ENCODE results near the gene MDM4. TPM values are rescaled to one million over a fixed set of nuclear protein-coding genes. Genes with fewer than 3 reads are reported as not detected.

MDM4 gene
- total RNA-seq, 2 donors from 2014 or later = 72.9 to 125 TPM

DNA sequence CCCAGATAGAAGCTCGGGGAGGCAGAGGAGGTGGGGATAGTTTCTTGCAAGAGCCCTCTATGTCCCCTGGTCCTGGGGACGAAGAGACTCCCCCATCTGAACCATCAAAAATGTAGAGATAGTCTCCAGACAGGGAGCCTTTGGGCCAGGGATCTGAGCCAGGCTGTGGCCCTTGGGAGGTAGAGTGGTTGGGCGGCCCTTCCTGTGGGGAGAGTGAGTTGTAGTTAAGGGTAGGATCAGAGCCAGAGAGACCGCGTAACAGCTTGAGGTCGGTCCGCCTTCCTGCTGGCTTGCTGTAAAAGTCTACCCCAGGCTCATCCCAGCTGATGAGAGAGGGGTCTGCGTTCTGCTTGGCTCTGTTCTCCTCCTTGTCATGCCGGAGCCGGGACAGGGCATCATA is 46.9 kb upstream of the MDM4 start:
- intact Hi-C loops (cut with DNase I) = no loop called here
- Histone ChIP-seq H3K36me3 (replicated peaks in 1 of 2; ENCODE audit: insufficient read depth in 1 of 2, low read depth in 2 of 2) (no peaks in the 10 kb centered on the region), H3K4me3 (no peak overlapping the region), H3K27ac (no peak overlapping the region), H3K4me1 (peaks cover 27% of the 10 kb centered on the region), H3K27me3 (no peaks in the 10 kb centered on the region), H3K9me3 (no peaks in the 10 kb centered on the region)
- ATAC-seq (no peak), DNase-seq (no peak)
- TF ChIP-seq, protein P1, sequence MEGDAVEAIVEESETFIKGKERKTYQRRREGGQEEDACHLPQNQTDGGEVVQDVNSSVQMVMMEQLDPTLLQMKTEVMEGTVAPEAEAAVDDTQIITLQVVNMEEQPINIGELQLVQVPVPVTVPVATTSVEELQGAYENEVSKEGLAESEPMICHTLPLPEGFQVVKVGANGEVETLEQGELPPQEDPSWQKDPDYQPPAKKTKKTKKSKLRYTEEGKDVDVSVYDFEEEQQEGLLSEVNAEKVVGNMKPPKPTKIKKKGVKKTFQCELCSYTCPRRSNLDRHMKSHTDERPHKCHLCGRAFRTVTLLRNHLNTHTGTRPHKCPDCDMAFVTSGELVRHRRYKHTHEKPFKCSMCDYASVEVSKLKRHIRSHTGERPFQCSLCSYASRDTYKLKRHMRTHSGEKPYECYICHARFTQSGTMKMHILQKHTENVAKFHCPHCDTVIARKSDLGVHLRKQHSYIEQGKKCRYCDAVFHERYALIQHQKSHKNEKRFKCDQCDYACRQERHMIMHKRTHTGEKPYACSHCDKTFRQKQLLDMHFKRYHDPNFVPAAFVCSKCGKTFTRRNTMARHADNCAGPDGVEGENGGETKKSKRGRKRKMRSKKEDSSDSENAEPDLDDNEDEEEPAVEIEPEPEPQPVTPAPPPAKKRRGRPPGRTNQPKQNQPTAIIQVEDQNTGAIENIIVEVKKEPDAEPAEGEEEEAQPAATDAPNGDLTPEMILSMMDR (IDR thresholded peaks at IDR 0.05) = no peak
- no peak for TF ChIP-seq POLR2A (IDR thresholded peaks at IDR 0.05)
- WGBS, 2 donors = 73 to 87% methylated on average over 5 to 10 of the region's 10 CpGs

DNA sequence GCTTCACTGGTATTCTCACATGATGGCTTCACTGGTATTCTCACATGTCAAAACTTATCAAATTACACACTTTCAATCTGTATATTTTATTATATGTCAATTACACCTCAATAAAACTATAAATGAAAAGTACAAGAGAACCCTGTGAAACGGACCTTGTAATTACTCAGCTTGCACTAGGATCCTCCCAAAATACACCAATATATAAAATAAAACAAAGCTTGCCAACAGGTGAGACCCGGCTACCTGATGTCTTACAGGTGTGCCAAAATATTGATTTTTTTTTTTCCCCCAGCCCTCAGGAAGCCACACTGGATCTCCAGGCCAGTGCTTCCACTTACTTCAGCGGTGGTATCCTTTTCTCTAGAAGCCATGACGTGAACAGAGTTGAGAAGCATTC is 44.5 kb upstream of the MDM4 start:
- no peak for DNase-seq
- WGBS, 2 donors = 87 to 90% methylated on average over 4 of the region's 4 CpGs
- Histone ChIP-seq H3K27me3 (no peaks in the 10 kb centered on the region), H3K9me3 (no peaks in the 10 kb centered on the region), H3K27ac (no peak overlapping the region), H3K36me3 (replicated peaks in 1 of 2; ENCODE audit: insufficient read depth in 1 of 2, low read depth in 2 of 2) (no peaks in the 10 kb centered on the region), H3K4me3 (no peak overlapping the region), H3K4me1 (peaks cover 15% of the 10 kb centered on the region)
- intact Hi-C loops (cut with DNase I) = no loop called here
- ATAC-seq = no peak
- no peak for TF ChIP-seq POLR2A (IDR thresholded peaks at IDR 0.05)
- TF ChIP-seq, protein P1 (IDR thresholded peaks at IDR 0.05) = no peak

DNA sequence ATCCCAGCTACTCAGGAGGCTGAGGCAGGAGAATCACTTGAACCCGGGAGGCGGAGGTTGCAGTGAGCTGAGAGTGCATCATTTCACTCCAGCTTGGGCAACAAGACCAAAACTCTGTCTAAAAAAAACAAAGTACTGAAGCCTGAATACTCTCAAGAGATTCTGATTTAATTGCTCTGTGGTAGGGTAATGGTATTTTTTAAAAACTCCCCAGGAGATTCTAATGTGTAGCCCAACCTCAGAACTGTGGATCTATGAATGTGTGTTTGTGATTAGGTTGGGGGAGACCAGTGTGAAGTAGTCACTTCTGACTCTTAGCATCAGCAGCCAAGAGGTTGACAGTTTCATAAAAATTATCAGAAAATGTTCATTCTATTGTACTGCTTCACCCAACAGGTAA is 43.5 kb upstream of the MDM4 start:
- H3K4me3 ChIP-seq = no peak overlapping the region
- no peaks in the 10 kb centered on the region for H3K9me3 ChIP-seq
- H3K27me3 ChIP-seq = no peaks in the 10 kb centered on the region
- intact Hi-C loops (cut with DNase I) = no loop called here
- H3K4me1 ChIP-seq = peaks cover 19% of the 10 kb centered on the region
- DNase-seq (no peak), ATAC-seq (no peak)
- H3K27ac ChIP-seq = no peak overlapping the region
- no peaks in the 10 kb centered on the region for H3K36me3 ChIP-seq (replicated peaks in 1 of 2; ENCODE audit: insufficient read depth in 1 of 2, low read depth in 2 of 2)
- 98 to 100% methylated on average over 2 of the region's 2 CpGs for WGBS, 2 donors
- TF ChIP-seq, protein P1 (IDR thresholded peaks at IDR 0.05) = no peak
- no peak for TF ChIP-seq POLR2A (IDR thresholded peaks at IDR 0.05)

DNA sequence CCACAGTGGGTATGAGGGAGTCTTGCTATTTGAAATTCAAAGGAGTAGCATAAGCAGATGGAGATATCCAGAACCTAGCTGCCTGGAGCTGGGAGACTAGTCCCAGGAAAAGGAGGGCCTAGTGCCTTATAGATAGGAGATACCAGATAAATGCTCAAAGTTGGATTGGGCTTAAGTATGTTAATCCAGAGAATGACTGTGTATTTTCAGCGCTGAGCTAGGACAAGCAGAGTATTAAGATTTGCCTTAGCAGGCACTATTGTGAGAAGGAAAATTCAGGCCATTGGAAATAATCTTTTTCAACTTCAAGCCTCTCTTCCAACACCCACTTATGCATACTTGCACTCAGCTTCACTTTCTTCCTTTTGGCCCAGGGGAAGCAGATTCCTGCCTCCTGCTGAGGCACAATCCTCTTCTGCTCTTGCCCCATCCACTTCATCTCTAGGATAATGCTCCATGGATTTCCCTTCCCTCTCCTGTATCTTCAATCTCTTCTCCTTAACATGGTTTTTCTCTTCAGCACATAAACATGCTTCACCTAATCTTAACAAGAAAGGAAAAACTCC is 42.7 kb upstream of the MDM4 start:
- no peak for DNase-seq
- Histone ChIP-seq H3K4me3 (no peak overlapping the region), H3K27me3 (no peaks in the 10 kb centered on the region), H3K36me3 (replicated peaks in 1 of 2; ENCODE audit: insufficient read depth in 1 of 2, low read depth in 2 of 2) (no peaks in the 10 kb centered on the region), H3K9me3 (no peaks in the 10 kb centered on the region), H3K27ac (no peak overlapping the region), H3K4me1 (peaks cover 27% of the 10 kb centered on the region)
- intact Hi-C loops (cut with DNase I) = no loop called here
- TF ChIP-seq, protein P1 (IDR thresholded peaks at IDR 0.05) = no peak
- no peak for TF ChIP-seq POLR2A (IDR thresholded peaks at IDR 0.05)
- ATAC-seq = no peak
- 75 to 86% methylated on average over 1 of the region's 1 CpG for WGBS, 2 donors

All from body of pancreas (tissue), 4 donors.